CD4-positive, alpha-beta T cell treated with Interleukin-10 for 1 hour (primary cell): Measurements from ENCODE around the gene MARK3.
A peak's percentile ranks its signal among the peaks of the same experiment; 100 is the strongest.

ENCODE experiments used
- DNase-seq: peaks from one replicate; pipeline ENCODE4 v3.0.0-alpha.2; 2020

MARK3 gene

GRCh38 chr14:103443111-103443510 is 57.9 kb downstream of the MARK3 start:
- no peak for DNase-seq

- DNase-seq: no peak
These were observed 59.8 kb downstream of the MARK3 start for GRCh38 chr14:103444837-103445524.

DNA sequence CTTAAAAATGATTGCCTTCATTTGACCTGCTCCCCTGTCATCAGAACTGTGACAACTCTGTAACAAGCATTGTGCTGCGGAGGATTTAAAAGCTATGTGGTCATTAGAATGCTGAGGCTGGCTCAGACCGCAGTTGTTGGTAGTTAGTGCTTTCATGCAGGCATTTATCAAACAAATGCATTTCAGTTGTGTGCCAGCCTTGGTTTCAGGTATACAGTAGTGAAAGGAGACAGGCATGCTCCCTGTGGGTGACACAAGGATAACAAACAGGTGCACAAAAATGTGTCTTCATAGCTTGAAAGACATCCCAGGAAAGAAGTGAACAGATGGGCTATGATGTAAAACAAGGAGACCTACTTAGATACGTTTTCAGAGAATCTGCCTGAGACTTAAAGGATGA is 60.6 kb downstream of the MARK3 start:
- DNase-seq: no peak

DNA sequence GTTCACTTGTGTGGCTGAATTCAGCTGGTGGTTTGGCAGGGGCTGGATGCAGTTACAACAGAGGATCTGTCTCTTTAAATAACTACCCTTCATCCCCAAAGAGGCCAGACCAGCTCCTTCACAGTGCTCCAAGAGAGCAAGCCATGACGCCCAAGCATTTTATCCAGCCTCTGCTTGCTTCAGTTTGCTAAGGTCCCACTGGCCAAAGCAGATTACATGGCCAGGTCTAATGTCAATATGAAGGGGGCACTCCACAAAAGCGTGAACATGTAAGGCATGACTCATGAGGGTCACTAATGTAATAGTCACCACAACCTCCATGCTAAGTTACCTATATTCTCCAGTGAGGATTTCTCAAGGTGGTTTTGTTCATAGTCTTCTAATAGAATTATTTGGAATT is 62.9 kb downstream of the MARK3 start:
- no peak for DNase-seq

DNA sequence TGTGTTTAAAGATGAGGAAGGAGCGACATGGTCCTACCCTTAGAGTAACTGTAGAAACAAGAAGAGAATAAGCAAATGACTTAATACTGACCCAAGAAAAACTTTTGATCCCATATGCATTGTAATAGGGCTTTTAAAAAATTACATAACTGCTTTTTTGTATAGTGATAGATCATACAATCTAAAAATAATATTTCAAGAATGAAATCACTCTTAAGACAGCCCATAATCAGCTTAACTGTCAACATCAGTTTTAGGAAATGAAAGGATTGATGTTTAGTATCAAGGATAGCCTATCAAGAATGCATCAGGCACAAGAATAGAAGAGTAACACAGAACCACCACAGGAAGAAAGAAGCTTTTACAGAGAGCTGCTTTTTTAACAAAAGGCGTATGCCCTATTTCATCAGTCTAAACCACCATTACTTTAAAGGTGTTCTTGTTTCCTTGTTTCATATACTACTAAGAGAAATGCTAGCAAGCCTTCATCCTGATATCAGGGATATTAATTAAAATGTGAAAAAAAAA is 64.5 kb downstream of the MARK3 start:
- DNase-seq: no peak

GRCh38 chr14:103450416-103450815 is 65.2 kb downstream of the MARK3 start:
- no peak for DNase-seq

DNA sequence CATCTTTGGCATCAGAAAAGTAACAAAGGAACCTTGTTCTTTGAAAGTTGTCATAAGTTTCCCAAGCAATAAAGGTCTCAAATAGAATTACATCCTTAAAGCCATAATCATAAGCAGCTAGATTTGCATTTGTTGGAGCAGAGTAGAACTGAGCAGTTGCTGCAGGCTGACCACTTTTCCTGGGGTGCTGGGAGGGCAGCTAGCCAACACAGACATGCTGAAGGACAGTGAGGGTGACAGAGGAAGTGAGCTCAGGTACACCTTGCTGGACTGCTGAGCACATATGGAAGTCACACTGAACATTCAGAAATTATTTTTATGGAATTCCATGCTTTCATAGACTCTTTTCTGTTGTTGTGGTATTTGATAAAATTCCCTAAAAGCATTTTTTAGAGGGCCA is 66.2 kb downstream of the MARK3 start:
- no peak for DNase-seq

GRCh38 chr14:103453791-103454190 is 68.6 kb downstream of the MARK3 start:
- no peak for DNase-seq

- DNase-seq: no peak
These were observed 71.1 kb downstream of the MARK3 start for GRCh38 chr14:103456167-103456835.

- peak; percentile 5 for DNase-seq
These were observed 75.2 kb downstream of the MARK3 start for GRCh38 chr14:103460415-103460814.

- DNase-seq: no peak
These were observed 77.9 kb downstream of the MARK3 start for GRCh38 chr14:103463149-103463548.

DNA sequence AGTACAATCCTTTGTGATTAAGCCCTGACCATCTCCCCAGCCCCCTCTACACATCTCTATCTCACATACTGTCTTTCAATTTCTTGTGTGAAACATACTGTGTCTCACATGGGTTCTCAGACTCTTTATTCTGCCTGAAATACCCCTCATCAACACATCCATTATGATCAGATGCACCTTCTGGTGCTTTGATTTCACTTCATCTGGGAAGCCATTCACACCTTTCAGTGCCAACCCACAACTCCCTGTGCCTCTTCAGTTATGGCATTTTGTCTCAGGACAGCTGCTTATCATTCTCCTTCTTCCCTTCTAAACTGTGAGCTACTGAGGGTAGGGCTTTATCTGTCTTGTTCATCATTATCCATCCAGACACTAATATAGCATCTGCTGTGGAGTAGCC is 78.6 kb downstream of the MARK3 start:
- no peak for DNase-seq

DNA sequence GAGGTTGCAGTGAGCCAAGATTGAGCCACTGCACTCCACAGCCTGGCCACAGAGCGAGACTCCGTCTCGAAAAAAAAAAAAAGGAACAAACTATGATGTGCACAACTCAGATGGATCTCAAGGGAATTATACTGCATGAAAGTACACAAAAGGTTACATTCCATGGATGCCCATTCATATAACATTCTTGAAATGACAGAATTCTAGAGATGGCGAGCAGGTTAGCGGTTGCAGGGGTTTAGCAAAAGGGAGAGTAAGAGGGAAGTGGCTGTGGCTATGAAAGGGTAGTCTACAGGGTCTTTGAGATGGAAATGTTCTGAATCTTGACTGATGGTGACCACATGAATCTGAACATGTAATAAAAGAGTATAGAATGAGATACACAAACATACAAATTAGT is 87.7 kb downstream of the MARK3 start:
- no peak for DNase-seq

DNA sequence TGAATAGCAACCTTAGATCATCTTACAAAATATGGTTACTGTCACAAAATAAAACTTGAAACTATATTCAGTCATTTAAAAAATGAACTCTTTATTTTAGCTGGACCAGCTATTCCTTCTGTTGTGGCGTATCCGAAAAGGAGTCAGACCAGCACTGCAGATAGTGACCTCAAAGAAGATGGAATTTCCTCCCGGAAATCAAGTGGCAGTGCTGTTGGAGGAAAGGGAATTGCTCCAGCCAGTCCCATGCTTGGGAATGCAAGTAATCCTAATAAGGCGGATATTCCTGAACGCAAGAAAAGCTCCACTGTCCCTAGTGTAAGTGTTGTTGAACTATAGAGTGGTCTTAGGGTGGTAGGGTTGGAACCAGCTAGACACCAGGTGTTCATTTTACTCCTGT is 89.7 kb downstream of the MARK3 start:
- no peak for DNase-seq

- no peak for DNase-seq
These were observed 90.8 kb downstream of the MARK3 start for GRCh38 chr14:103476065-103476464.

DNA sequence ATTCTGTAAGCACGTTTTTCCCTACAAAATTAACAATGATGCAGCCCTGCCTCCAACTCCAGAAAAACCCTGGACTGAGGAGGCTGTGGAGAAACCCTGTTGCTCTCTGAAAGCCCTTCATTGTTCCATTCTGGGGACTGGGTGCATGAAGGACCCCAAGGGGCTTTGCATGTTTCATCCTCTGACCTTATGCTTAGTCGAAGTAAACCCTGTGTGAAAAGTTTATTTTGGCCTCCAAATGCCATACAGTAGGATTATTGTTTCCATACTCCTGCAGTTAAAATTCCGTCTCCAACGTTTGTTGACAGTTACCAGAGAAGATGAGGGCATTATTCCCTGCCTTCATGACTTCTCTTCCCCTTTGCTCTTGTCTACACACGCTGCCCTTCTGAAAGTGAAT is 91.4 kb downstream of the MARK3 start:
- no peak for DNase-seq

DNA sequence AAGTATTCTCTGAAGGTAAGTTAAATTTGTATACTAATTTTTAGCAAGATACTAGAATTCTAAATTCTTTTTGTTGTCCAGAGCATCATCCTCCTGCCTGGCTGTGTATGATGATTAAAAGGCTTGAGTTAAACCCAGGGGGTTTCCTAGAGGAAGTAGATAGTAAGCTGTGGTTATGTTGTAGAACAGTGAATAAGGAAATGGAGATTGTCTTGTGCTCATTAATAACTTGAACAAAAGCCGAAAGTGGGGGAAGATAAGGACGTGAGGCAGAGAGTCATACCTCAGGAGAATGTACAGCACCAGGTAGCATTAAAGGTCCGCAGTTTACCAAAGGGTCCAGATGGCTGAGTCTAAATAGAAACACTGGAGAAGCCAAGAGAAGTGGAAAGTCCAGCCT is 95.4 kb downstream of the MARK3 start:
- DNase-seq: peak; percentile 32

GRCh38 chr14:103483600-103483999 is 98.4 kb downstream of the MARK3 start:
- no peak for DNase-seq

GRCh38 chr14:103485504-103485903 is 100.3 kb downstream of the MARK3 start:
- no peak for DNase-seq

DNA sequence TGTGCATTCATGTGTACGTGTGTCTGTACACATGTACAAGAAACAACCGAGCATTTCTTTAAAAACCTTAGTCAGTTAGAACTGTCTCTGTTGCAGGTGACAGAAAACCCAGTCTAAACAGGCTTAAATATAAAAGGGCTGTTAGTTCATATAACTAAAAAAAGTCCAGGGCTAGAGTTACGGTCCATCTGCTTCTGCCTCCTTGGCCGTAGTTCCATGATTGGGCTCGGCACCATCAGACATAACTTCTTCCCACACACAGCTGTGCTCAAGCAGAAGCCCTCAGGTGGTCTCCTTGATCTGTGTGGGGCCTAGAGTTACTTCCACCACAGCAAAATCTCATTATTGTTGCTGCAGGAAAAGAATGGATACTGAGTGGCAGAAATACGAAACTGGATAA is 102.9 kb downstream of the MARK3 start:
- no peak for DNase-seq

DNA sequence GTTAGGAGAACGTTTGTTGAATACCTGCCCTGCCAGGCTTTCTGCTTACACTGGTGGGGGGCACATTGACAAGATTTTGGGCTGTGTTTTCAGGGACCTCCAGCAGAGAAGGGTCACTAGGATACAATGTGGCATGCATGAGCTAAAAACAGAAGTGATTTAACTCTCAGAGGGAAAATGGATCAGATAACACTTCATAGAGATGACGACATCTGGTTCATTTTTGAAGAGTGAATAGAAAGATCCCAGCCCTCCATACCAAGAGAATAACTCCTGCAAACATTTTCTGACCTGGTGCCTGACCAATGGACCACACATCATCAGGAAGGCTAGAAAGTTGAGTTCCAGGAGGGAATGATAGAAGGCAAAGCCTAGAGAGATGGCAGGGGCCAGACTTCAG is 103.7 kb downstream of the MARK3 start:
- no peak for DNase-seq

- DNase-seq: no peak
These were observed 104.4 kb downstream of the MARK3 start for GRCh38 chr14:103489621-103490020.

DNA sequence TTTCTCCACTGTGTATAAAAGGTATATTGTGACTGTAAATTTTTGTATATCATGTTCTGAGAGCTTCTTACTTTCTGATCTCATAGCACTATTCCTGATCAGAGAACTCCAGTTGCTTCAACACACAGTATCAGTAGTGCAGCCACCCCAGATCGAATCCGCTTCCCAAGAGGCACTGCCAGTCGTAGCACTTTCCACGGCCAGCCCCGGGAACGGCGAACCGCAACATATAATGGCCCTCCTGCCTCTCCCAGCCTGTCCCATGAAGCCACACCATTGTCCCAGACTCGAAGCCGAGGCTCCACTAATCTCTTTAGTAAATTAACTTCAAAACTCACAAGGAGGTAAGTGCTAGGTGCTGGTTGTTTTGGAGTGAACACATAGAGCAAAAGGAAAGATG is 106.5 kb downstream of the MARK3 start:
- DNase-seq: no peak

DNA sequence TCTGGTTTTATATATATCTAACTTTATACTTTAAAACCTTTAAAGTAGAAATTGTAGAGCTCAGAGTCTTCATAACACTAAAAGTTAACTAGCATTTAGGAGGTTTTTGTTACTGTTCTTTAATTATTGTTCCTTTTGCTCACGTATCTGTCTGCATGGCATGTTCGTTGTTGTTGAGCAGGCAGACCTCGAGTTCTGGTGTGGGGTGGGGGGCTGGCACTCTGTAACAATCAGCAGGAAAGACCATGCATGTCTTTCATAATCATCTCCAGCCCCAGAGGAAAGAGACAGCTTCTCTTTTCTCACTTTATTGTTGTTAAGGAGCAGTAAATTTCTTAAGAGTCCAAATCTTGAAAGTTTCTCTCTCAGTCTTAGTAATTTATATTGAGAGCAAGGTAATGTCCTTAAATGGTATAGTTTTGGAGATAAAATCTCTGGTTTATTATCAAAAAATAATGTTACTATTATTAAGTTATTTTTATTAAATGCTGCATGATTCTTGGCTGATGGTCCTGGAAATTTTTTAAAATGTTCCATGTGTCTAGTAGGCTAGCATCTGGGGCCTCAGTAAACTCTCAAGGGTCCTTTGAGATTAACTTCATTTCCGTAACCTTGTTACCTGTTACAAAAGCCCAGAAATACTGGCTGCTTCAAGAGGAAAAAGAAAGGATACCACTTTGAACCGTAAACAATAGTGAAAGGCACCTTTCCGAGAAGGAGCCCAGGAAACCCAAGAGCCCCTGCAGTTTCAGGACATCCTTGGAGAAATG is 107.1 kb downstream of the MARK3 start:
- DNase-seq: no peak
